HG03097 (cell line): ENCODE results near the gene RTF2.

Experiments used
- ATAC-seq: cut with Tn5 transposase; IDR thresholded peaks from one replicate; pipeline ENCODE4 v1.9.1; 2021; ENCODE audit not compliant: unreplicated experiment, low FRiP score

RTF2 gene, protein sequence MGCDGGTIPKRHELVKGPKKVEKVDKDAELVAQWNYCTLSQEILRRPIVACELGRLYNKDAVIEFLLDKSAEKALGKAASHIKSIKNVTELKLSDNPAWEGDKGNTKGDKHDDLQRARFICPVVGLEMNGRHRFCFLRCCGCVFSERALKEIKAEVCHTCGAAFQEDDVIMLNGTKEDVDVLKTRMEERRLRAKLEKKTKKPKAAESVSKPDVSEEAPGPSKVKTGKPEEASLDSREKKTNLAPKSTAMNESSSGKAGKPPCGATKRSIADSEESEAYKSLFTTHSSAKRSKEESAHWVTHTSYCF

DNA sequence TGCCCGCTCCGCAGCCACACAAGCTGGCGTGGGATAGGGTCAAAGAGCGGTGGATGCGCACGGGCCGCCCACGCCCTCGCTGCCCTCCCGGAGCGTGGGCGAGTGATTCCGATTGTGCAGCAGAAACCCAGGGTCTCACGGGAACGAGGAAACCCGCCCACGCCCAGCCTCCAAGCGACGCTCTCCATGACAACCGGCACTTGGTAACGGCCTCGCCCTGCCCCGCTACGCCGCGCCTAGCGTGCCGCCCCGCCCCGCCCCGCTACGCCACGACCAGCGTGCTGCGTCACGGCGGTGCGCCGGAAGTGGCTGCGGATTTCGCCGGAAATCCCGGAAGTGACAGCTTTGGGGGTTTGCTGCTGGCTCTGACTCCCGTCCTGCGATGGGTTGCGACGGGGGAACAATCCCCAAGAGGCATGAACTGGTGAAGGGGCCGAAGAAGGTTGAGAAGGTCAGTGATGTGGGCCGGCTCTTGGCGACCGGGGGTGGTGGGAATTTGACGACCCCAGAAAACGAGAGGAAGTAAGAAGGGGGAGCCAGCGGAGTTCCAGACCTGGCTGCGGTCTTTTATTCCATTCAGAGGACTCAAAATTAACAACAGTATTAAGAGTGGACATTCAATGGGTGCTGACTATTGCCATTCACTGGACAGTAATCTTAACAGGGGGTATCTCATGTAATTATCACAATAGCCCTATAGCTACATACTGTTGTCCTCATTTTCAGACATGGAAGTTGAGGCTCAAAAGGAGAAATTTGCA is at the start of gene RTF2:
Gene RTF2, plus strand, starts transcription at position 312 of the 761 bp plus-strand sequence. Its CDS starts 71 bp downstream, at position 383.
- ATAC-seq: peak; percentile 98

DNA sequence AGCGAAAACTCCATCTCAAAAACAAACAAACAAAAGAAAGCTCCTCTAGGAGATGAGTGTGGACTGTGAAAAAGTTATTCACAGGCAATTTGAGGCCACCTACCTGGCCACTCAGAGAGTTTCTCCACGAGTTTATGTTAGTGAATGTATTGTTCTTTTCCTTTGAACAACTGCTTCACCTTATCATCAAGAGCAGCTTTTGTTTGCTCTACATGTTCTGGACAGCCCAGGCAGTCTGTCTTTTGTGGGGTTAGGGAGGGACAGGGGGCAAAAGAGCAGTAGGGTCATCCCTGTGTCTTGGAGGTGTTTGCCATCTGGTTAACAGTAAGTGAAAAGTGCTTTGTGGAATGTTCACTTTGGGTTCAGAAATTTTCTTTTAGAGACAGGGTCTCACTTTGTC is 48.4 kb upstream of the RTF2 start:
- ATAC-seq: no peak

DNA sequence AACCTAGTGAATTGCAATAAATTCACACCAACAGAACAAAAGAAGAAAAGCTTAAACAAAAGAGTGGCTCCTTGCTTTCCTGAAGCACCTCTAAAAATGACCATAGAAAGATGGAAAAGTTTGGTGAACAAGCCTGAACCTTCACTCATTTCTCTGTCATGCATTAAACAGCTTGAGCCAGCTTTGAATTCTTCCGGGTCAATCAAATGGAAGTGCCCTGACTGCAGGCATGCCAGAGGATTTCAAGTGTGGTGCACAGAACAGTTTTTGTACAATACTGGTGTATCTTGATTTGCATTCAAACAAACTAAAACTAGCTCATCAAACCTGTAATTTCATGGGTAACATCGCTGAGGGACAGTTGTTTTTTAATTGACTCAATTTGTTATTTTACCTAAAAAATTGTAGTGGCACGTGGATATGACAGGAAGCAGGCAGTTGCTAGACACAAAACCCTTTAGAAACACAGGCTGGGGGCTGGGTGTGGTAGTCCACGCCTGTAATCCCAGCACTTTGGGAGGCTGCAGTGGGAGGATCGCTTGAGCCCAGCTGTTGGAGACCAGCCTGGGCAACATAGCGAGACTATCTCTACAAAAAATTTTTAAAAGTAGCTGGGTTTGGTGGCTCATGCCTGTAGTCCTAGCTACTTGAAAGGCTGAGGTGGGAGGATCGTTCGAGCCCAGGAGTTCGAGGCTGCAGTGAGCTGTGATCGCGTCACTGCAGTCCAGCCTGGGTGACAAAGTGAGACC is 47.3 kb upstream of the RTF2 start:
- ATAC-seq: no peak

DNA sequence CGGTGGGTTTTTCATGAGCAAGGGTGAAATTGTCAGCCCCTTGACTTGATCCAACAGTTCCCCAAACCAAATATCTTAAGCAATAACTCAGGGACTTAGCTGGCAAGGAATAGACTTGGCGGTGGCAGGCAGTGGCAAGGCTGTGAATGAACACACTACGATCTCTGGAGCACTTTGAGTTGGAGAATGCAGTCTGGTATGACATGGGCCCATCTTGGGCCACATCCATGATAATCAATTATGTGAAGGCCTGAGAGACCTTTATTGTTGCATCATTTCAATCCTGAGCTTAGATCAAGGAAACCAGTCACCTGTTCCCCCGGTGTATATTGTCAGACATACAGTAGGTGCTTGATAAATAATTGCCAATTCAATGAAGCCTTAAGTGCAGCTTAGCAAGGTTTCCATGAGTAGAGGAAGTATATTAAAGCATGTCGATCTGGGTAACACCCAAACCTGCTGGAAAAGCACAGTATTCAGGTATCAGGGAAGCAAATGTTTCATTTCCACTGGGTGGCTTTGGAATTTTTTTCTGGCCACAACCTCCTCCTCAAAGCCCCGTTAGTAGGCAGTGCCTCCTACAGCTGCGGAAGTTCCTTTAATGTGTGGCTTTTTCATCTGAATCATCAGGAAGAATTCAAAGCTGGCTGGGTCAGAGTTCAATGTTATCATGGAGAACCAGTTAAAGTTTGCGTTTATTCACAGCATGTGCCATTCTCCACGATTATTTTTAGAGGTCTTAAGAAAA is 46.2 kb upstream of the RTF2 start:
- no peak for ATAC-seq

DNA sequence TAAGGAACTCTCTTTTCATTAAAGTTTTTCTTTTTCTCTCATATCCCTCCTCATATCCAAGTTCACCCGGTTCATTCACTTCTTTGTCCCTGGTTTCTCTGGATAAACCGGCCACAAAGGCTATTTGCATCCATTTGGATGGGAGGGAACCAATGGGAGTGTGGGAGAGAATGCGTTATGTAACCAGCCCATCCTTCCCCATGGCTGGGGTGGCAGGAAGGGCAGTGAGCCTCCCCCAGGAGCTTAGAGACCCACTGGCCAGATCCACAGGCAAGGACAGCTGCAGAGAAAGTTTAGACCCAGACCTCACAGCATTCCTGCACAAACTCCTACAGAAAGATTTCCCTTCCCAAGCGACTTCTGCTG is 45.6 kb upstream of the RTF2 start:
- no peak for ATAC-seq

DNA sequence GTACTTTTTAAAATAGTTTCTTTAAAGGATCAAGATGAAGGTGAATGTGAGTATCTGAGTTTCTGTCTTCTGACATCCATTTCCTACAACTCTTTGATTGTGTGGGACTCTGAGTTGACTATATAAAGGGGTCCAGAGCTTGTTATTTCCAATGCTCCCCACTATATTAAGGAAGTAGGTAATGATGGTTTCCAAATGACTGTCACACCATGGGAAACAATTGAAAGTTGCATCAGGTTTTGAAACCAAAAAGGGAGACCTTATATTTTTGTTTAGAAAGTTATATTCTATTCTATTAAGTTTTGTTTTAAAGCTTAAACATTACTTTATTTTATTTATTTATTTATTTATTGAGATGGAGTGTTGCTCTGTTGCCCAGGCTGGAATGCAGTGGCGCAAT is 45.2 kb upstream of the RTF2 start:
- ATAC-seq: no peak

DNA sequence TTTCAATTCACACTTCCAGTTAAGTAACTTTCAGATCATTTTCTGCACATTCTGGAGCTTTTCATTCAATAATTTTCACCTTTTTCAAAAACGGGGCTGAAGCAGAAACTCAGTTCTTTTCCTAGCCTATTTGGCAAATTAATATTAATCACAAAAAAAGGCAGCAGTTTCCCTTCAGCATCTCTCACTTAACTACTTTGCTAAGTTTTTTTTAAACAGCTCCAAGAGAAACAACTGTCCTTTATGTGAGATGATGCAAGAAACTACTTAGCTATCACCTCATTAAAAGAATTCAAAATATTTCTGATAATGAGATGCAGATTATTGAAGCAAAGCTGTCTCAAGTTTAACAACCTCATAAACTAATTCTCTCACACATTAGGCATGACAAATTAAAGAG is 44.5 kb upstream of the RTF2 start:
- ATAC-seq: no peak

DNA sequence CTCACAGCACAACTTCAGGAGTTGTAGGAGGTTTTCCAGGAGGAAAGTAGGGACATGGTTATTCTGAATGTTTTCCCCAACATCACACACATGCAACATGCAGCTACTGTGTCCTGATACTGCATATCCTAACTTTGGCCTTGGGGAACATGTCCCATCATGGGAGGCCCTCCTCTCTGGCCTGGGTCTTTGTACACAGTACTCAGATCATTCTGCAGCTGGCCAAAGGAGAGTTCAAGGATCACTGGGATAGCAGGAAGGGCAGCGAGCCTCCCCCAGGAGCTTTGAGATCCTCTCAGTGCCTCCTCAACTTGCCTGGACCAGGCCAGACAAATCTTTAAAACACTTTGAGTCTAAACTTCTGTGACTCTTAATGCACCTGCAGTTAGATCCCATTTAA is 43.5 kb upstream of the RTF2 start:
- ATAC-seq: no peak

DNA sequence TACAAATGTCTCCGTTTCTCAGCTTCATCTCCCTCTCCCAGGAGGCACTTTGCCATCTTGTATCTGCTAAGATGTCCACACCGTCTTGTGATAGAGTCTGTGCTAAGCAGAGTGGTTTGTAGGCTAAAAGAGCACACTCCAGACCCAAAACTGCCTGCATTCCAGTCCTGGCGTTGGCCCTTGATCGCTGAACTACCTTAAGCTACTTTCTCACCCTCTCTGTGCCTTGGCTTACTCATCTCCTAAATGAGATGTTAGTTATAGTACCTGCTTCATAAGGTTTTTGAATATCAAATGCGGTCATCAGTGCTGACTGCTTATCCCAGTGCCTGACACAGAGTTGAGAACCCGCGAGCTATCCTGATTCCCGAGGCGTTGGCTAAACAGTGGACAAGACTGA is 42.4 kb upstream of the RTF2 start:
- no peak for ATAC-seq

DNA sequence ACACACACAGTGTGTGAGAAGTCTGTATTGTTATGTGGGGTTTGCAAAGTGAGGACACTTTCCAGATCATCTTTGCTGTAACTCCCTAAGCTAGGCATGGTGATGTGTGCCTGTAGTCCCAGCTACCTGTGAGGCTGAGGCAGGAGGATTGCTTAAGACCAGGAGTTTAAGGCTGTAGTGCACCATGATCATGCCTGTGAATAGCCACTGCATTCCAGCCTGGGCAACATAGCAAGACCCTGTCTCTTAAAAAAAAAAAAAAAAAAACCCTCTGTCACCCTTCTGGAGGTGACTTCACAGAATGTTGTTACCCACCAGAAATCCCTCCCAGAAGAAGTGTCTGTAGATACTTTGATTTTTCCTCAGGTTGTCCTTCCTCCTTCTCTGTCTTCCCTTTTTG is 41.5 kb upstream of the RTF2 start:
- ATAC-seq: no peak

DNA sequence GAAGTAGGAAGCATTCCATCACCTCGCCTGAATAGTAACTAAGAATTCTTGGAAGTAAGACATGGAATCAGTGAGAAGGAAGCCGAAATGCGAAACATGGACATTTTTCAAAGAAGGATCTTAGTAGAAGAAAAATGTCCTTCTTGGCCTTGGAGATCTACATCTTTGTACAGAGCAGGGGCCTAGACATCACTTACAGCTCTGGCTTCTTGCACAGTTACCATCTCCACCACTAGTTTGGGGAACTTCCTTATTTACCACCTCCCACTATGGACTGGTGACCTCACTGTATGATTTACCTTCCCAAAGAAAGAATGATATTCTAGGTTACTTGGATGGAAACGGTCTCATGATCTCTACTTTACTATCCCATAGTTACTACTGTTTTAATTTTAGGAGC is 40.6 kb upstream of the RTF2 start:
- no peak for ATAC-seq

DNA sequence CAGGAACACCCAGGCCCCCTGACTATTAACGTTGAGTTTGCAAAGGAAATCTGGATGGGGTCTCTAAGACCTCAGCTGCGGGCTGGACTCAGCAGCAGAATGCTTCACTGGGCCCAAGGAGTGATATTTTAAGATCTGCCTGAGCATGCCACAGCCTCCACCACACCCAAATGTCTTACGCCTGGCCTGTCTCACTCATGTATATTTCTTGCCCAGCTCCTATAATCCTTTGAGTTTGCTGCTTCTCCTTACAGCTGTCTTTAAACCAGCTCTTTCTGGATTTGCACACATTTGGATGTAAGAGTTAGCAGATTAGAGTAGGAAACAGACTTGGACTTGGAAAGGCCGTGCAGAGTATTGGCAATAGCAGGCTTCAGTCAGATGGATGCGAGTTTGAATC is 40.0 kb upstream of the RTF2 start:
- no peak for ATAC-seq

DNA sequence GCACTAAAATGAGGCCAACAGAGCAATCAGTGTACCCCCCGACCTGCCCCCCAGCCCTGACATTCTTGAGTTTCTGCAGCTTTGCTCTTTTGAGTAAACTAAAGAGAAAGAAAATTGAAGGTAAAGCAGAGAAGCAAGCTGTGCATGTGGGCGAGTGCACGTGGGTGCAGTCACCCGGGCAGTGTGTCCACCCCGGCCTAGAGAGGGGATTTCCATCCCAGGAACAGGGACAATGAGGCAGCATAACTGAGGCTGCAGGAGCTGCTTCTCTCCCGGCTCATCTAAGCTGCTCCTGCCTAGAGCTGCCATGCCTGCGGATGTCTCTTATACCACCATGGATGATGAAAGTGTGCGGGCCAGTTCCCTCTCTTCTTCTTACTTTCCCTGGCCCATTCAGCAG is 39.5 kb upstream of the RTF2 start:
- no peak for ATAC-seq

DNA sequence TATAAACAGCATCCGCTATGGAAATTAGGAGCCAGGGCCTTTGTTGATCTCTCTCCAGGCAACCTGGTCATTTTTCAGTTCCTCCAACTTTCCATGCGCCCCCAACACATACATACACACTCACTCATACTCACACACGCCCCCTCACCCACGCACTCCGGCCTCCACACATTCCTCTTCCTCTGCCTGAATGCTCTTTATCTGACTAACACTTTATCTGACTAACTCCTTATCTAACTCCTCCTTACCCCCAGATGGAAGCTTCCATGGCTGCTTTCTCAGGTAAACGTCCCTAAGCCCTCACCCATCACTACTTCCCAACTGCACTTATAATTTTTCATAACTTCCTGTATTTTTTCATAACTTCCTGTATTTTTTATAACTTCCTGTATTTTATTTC is 38.9 kb upstream of the RTF2 start:
- no peak for ATAC-seq

DNA sequence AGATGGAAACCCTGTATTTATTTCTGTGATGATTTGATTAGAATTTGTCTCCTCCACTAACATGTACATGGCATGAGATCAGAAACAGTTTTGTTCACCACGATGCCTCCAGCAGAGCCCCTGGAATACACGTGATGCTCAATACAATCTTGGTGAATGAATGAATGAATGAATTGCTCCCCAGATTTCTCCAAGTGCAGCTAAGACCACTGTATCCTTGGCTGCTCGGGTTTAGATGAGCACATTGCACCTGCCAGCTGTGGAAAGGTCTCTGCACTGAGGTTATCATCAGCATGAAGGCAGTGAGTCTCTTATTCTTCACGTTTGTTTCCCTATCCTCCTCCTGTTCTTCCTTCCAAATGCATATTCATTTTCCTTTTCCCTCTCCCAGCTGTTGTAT is 38.5 kb upstream of the RTF2 start:
- no peak for ATAC-seq

DNA sequence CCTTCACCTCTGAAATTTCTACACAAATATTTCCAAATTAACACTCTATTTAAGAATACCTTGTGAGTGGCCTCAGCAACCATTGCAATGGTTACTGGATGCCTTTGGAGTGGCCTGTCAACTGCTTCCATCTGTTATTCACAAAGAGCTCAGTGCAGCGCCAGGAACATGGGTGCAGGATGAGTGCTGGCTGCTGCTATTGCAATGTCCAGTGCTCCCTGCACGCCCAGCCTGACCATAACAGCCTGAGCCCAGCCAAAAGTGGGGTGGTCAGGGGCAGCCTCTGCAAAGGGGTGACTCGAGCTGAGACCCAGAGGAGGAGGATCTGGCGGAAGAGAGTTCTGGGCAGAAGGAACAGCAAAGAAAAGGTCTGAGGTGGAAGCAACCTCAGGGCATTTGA is 38.0 kb upstream of the RTF2 start:
- no peak for ATAC-seq

DNA sequence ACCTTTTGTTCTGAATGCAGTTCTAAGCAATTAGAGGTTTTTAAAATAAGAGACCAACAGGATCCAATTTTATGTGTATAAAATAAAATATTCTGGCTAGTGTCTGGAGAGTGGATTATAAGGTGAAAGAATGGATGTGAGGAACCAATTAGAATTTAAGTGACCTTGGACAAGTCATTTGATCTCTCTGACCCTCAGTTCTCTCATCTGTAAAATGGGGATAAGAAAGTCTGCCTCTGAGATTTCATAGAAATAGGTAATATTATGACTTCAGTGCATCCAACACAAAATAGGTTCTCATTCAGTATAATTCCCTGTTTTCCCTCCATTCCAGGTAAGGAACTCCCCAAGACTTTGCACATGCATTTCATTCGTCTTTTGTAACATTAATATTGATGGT is 37.5 kb upstream of the RTF2 start:
- ATAC-seq: no peak

DNA sequence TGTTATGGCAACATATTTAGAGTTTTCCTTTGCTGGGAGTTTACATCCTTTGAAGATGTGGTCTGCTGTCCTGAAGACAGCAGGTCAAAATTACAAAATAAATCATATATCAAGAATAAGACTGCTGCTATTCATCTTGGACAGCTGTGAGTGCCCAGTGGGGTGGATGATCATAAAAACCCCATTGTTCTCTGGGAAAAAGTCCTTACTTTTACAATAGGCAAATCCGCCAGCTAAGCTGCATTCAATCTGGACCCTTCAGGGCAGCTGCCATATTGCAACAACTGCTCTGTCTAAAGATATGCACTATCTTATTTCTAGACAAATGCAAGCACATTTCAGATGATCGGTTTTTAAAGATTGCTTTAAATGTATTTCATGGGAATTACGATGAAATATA is 37.0 kb upstream of the RTF2 start:
- no peak for ATAC-seq

DNA sequence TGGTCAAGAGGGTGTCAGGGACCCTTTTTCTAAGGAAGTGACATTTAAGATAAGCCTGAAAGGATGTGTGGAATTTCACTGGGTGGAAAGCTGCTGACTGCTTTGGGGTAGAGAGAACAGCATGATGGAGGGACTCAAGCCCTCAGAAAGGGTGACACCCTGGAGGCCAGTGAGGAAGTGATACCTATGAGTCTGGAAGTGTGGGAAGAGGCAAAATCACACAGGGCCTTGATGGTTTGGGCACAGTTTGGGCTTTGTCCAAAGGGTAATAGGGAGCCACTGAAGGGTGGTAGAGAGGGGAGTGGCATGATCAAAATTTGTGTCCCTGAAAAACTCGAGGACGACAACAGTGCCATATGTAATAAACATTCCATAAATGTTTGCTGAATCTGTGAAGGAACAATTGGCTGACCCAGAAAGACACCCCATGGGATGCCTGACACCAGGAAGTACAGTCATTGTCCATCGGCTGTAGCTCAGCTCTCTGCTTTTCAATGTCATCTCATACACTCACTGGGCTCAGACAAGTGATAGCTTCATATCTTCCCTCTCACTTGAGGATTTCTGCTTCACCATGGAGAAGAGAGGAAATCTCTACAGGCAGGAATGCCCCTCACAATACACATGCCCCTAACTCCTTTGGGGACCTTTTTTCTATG is 35.1 kb upstream of the RTF2 start:
- no peak for ATAC-seq

DNA sequence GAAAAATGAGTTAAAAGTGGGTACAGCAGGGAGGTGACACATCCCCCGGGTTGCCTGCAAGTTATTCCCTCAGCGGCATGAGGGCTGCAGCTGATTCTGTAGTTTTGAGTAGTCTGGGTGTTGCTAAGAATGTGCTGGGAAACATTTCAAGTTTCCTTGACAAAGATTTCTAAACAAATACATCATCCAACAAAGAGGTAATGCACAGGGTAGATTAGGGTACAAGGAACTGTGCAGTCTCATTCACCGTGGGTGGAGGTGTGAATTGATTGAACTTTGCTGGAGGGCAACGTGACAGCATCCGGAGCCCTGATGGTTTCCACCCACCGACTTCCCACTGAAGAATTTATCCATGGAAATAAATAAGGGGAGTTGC is 34.6 kb upstream of the RTF2 start:
- ATAC-seq: no peak
